WTC11 (cell line): ENCODE measurements around the gene EHD4.

Experiments used
- ATF6 ChIP-seq: sonication (generic); formaldehyde crosslinking; IDR thresholded peaks from 2 replicates; pipeline ENCODE4 v1.8.1; 2023; ENCODE audit warnings: mild to moderate bottlenecking, missing genetic modification reagents
- CDX4 ChIP-seq: fragments of 250-450 bp; sonication (Bioruptor Pico); IDR thresholded peaks from 2 replicates; pipeline ENCODE4 v1.9.0; 2021; ENCODE audit warnings: moderate library complexity, mild to moderate bottlenecking, inconsistent platforms, borderline replicate concordance
- CTCF ChIP-seq: fragments of 200-600 bp; IDR thresholded peaks from 2 replicates; pipeline ENCODE4 v1.8.0; 2022; ENCODE audit warnings: antibody characterized with exemption
- E2F1 ChIP-seq: sonication (generic); formaldehyde crosslinking; IDR thresholded peaks from 2 replicates; pipeline ENCODE4 v1.8.0; 2022; ENCODE audit warnings: mild to moderate bottlenecking, missing genetic modification reagents
- SMAD3 ChIP-seq: sonication (generic); formaldehyde crosslinking; IDR thresholded peaks from 2 replicates; pipeline ENCODE4 v1.8.0; 2022; ENCODE audit warnings: missing genetic modification reagents, mild to moderate bottlenecking, borderline replicate concordance
- SP1 ChIP-seq: sonication (generic); formaldehyde crosslinking; conservative IDR thresholded peaks from 2 replicates; pipeline ENCODE4 v1.8.1; 2022; ENCODE audit warnings: missing genetic modification reagents
- TEAD4 ChIP-seq: sonication (generic); formaldehyde crosslinking; IDR thresholded peaks from 2 replicates; pipeline ENCODE4 v1.8.0; 2022; ENCODE audit warnings: mild to moderate bottlenecking, missing genetic modification reagents
- USF2 ChIP-seq: sonication (generic); formaldehyde crosslinking; IDR thresholded peaks from 2 replicates; pipeline ENCODE4 v1.8.1; 2023; ENCODE audit warnings: mild to moderate bottlenecking, missing genetic modification reagents, moderate library complexity
- ZNF138 ChIP-seq: sonication (generic); formaldehyde crosslinking; conservative IDR thresholded peaks from 2 replicates; pipeline ENCODE4 v1.8.1; 2022; ENCODE audit warnings: mild to moderate bottlenecking, moderate library complexity, missing genetic modification reagents

- no peak for TF ChIP-seq CTCF
- TF ChIP-seq CDX4 (CRISPR knock-in tag), result no peak
- TF ChIP-seq TEAD4 (CRISPR knock-in tag), result no peak
- no peak for TF ChIP-seq ATF6 (CRISPR knock-in tag)
- TF ChIP-seq SP1, result no peak
- no peak for TF ChIP-seq E2F1 (CRISPR knock-in tag)
- no peak for TF ChIP-seq SMAD3 (CRISPR knock-in tag)
- no peak for TF ChIP-seq ZNF138 (CRISPR knock-in tag)
- TF ChIP-seq USF2 (CRISPR knock-in tag), result no peak
Measured at GRCh38 chr15:41958002-41958420, 14.3 kb downstream of the EHD4 start.
